ENCODE data around the gene ELFN1. TPM values are rescaled to one million over a fixed set of nuclear protein-coding genes. Genes with fewer than 3 reads are reported as not detected.

ELFN1 gene
- total RNA-seq, 2 donors from 2014 or later = 0.06 to 0.19 TPM

- Mint-ChIP-seq H3K27me3 (peaks cover 3% of the 10 kb centered on the region), H3K4me3 (no peak overlapping the region), H3K9me3 (no peaks in the 10 kb centered on the region), H3K4me1 (no peaks in the 10 kb centered on the region), H3K36me3 (ENCODE audit: low read depth) (no peaks in the 10 kb centered on the region), H3K27ac (no peak overlapping the region)
- no peak for ATAC-seq (replicated peaks)
Observed at GRCh38 chr7:1720326-1720725, 50.2 kb downstream of the ELFN1 start.

- ATAC-seq (replicated peaks) = peak; percentile 29
Observed at GRCh38 chr7:1721047-1721690, 51.1 kb downstream of the ELFN1 start.

GRCh38 chr7:1723254-1723653 is 53.2 kb downstream of the ELFN1 start:
- H3K27ac Mint-ChIP-seq = no peak overlapping the region
- H3K4me3 Mint-ChIP-seq = no peak overlapping the region
- no peaks in the 10 kb centered on the region for H3K4me1 Mint-ChIP-seq
- peaks cover 10% of the 10 kb centered on the region for H3K27me3 Mint-ChIP-seq
- no peak for ATAC-seq (replicated peaks)
- no peaks in the 10 kb centered on the region for H3K9me3 Mint-ChIP-seq
- no peaks in the 10 kb centered on the region for H3K36me3 Mint-ChIP-seq (ENCODE audit: low read depth)

More at GRCh38 chr7:1721047-1721690, 51.1 kb downstream of the ELFN1 start:
- Mint-ChIP-seq H3K36me3 (ENCODE audit: low read depth) (no peaks in the 10 kb centered on the region), H3K27me3 (peaks cover 9% of the 10 kb centered on the region), H3K9me3 (no peaks in the 10 kb centered on the region), H3K4me3 (no peak overlapping the region), H3K4me1 (no peaks in the 10 kb centered on the region), H3K27ac (no peak overlapping the region)

- H3K27me3 Mint-ChIP-seq = peaks cover 10% of the 10 kb centered on the region
- H3K4me3 Mint-ChIP-seq = no peak overlapping the region
- H3K4me1 Mint-ChIP-seq = no peaks in the 10 kb centered on the region
- no peaks in the 10 kb centered on the region for H3K9me3 Mint-ChIP-seq
- no peak overlapping the region for H3K27ac Mint-ChIP-seq
- H3K36me3 Mint-ChIP-seq (ENCODE audit: low read depth) = no peaks in the 10 kb centered on the region
- no peak for ATAC-seq (replicated peaks)
Observed at GRCh38 chr7:1724118-1724910, 54.2 kb downstream of the ELFN1 start.

- no peak overlapping the region for H3K4me3 Mint-ChIP-seq
- no peaks in the 10 kb centered on the region for H3K36me3 Mint-ChIP-seq (ENCODE audit: low read depth)
- no peaks in the 10 kb centered on the region for H3K9me3 Mint-ChIP-seq
- peaks cover 10% of the 10 kb centered on the region for H3K27me3 Mint-ChIP-seq
- no peak for ATAC-seq (replicated peaks)
- H3K27ac Mint-ChIP-seq = no peak overlapping the region
- H3K4me1 Mint-ChIP-seq = no peaks in the 10 kb centered on the region
Observed at GRCh38 chr7:1725199-1725690, 55.2 kb downstream of the ELFN1 start.

GRCh38 chr7:1725766-1726630 is 55.9 kb downstream of the ELFN1 start:
- Mint-ChIP-seq H3K4me1 (no peaks in the 10 kb centered on the region), H3K27ac (no peak overlapping the region), H3K4me3 (no peak overlapping the region), H3K9me3 (no peaks in the 10 kb centered on the region), H3K27me3 (peaks cover 11% of the 10 kb centered on the region), H3K36me3 (ENCODE audit: low read depth) (no peaks in the 10 kb centered on the region)
- no peak for ATAC-seq (replicated peaks)

- Mint-ChIP-seq H3K36me3 (ENCODE audit: low read depth) (no peaks in the 10 kb centered on the region), H3K9me3 (no peaks in the 10 kb centered on the region), H3K4me3 (no peak overlapping the region), H3K27ac (no peak overlapping the region), H3K27me3 (peaks cover 15% of the 10 kb centered on the region), H3K4me1 (no peaks in the 10 kb centered on the region)
- no peak for ATAC-seq (replicated peaks)
Observed at GRCh38 chr7:1727079-1727478, 57.0 kb downstream of the ELFN1 start.

- Mint-ChIP-seq H3K36me3 (ENCODE audit: low read depth) (no peaks in the 10 kb centered on the region), H3K4me3 (no peak overlapping the region), H3K4me1 (no peaks in the 10 kb centered on the region), H3K27me3 (peaks cover 15% of the 10 kb centered on the region), H3K27ac (no peak overlapping the region), H3K9me3 (no peaks in the 10 kb centered on the region)
- no peak for ATAC-seq (replicated peaks)
Observed at GRCh38 chr7:1727812-1728570, 57.9 kb downstream of the ELFN1 start.

- no peaks in the 10 kb centered on the region for H3K4me1 Mint-ChIP-seq
- H3K27ac Mint-ChIP-seq = no peak overlapping the region
- no peaks in the 10 kb centered on the region for H3K36me3 Mint-ChIP-seq (ENCODE audit: low read depth)
- no peak for ATAC-seq (replicated peaks)
- H3K9me3 Mint-ChIP-seq = no peaks in the 10 kb centered on the region
- no peak overlapping the region for H3K4me3 Mint-ChIP-seq
- peaks cover 15% of the 10 kb centered on the region for H3K27me3 Mint-ChIP-seq
Observed at GRCh38 chr7:1729183-1729582, 59.1 kb downstream of the ELFN1 start.

GRCh38 chr7:1729773-1730172 is 59.7 kb downstream of the ELFN1 start:
- Mint-ChIP-seq H3K9me3 (no peaks in the 10 kb centered on the region), H3K4me1 (no peaks in the 10 kb centered on the region), H3K4me3 (no peak overlapping the region), H3K36me3 (ENCODE audit: low read depth) (no peaks in the 10 kb centered on the region), H3K27ac (no peak overlapping the region), H3K27me3 (peaks cover 15% of the 10 kb centered on the region)
- no peak for ATAC-seq (replicated peaks)

- Mint-ChIP-seq H3K9me3 (no peaks in the 10 kb centered on the region), H3K36me3 (ENCODE audit: low read depth) (no peaks in the 10 kb centered on the region), H3K4me1 (no peaks in the 10 kb centered on the region), H3K27me3 (peaks cover 6% of the 10 kb centered on the region), H3K4me3 (no peak overlapping the region), H3K27ac (no peak overlapping the region)
- ATAC-seq (replicated peaks) = no peak
Observed at GRCh38 chr7:1732072-1732471, 62.0 kb downstream of the ELFN1 start.

- Mint-ChIP-seq H3K4me1 (no peaks in the 10 kb centered on the region), H3K9me3 (no peaks in the 10 kb centered on the region), H3K36me3 (ENCODE audit: low read depth) (no peaks in the 10 kb centered on the region), H3K27ac (no peak overlapping the region), H3K4me3 (no peak overlapping the region), H3K27me3 (peaks cover 5% of the 10 kb centered on the region)
- no peak for ATAC-seq (replicated peaks)
Observed at GRCh38 chr7:1732645-1733044, 62.6 kb downstream of the ELFN1 start.

- no peak overlapping the region for H3K27ac Mint-ChIP-seq
- ATAC-seq (replicated peaks) = peak; percentile 59
- H3K9me3 Mint-ChIP-seq = no peaks in the 10 kb centered on the region
- H3K4me1 Mint-ChIP-seq = peaks cover 1% of the 10 kb centered on the region
- no peak overlapping the region for H3K4me3 Mint-ChIP-seq
- peaks cover 5% of the 10 kb centered on the region for H3K27me3 Mint-ChIP-seq
- no peaks in the 10 kb centered on the region for H3K36me3 Mint-ChIP-seq (ENCODE audit: low read depth)
Observed at GRCh38 chr7:1733206-1733907, 63.3 kb downstream of the ELFN1 start.

All from activated T-helper 17 cell treated with anti-CD3 and anti-CD28 coated beads, Interleukin-2, amount 50 U/mL, for 72 hours (primary cell).